ENCODE results near the gene IL37. TPM values are rescaled to one million over a fixed set of nuclear protein-coding genes. Genes with fewer than 3 reads are reported as not detected.
"Not testable (repeated sequence)": the region's sequence is repeated elsewhere in the genome, so short reads cannot be mapped to it uniquely, and the experiment has no call there.

Gene IL37
- total RNA-seq, 1 donor from 2014 or later: not detected

DNA sequence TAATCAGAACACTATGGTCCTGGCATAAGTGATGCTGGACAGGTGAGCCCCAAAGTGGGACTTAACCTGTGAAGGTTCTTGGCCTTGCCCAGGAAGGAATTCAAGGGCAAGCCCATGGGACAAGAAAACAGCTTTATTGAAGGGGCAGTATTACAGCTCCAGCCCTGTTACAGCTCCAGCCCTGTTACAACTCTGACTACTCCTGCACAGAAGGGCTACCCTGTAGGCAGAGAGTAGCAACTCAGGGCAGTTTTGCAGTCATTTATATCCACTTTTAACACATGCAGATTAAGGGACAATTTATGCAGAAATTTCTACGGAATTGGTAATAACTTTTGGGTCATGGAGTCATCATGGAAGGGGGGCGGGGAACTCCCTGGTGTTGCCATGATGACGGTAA is 15.7 kb downstream of the IL37 start:
- H3K27ac ChIP-seq (ENCODE audit: low read depth, low read length): no peak overlapping the region
- no peak overlapping the region for H3K4me3 ChIP-seq (ENCODE audit: insufficient read depth, low read depth, low read length)
- H3K79me2 ChIP-seq (ENCODE audit: insufficient read depth, low read length): no peaks in the 10 kb centered on the region
- H2AFZ ChIP-seq (ENCODE audit: low read depth, low read length): no peak overlapping the region
- no peak for DNase-seq (ENCODE audit: low read depth)
- no peak for TF ChIP-seq EZH2 (IDR thresholded peaks at IDR 0.05; ENCODE audit: insufficient read depth, low read length)
- TF ChIP-seq, protein P1, sequence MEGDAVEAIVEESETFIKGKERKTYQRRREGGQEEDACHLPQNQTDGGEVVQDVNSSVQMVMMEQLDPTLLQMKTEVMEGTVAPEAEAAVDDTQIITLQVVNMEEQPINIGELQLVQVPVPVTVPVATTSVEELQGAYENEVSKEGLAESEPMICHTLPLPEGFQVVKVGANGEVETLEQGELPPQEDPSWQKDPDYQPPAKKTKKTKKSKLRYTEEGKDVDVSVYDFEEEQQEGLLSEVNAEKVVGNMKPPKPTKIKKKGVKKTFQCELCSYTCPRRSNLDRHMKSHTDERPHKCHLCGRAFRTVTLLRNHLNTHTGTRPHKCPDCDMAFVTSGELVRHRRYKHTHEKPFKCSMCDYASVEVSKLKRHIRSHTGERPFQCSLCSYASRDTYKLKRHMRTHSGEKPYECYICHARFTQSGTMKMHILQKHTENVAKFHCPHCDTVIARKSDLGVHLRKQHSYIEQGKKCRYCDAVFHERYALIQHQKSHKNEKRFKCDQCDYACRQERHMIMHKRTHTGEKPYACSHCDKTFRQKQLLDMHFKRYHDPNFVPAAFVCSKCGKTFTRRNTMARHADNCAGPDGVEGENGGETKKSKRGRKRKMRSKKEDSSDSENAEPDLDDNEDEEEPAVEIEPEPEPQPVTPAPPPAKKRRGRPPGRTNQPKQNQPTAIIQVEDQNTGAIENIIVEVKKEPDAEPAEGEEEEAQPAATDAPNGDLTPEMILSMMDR (IDR thresholded peaks at IDR 0.05; ENCODE audit: insufficient read depth, low read depth, low read length): no peak
- Mint-ChIP-seq H3K4me1 (ENCODE audit: low read depth, unreplicated experiment) (no peaks in the 10 kb centered on the region), H3K27me3 (ENCODE audit: low read depth, unreplicated experiment) (peaks cover 22% of the 10 kb centered on the region), H3K4me3 (ENCODE audit: unreplicated experiment) (no peak overlapping the region), H3K27ac (ENCODE audit: unreplicated experiment) (no peak overlapping the region), H3K36me3 (ENCODE audit: low read depth, unreplicated experiment) (peaks cover 3% of the 10 kb centered on the region), H3K9me3 (ENCODE audit: unreplicated experiment) (no peaks in the 10 kb centered on the region)
- no peak overlapping the region for H3K4me2 ChIP-seq (ENCODE audit: low read length)
- H3K27me3 ChIP-seq (ENCODE audit: insufficient read depth, low read length): no peaks in the 10 kb centered on the region
- no peaks in the 10 kb centered on the region for H4K20me1 ChIP-seq (ENCODE audit: insufficient read depth, low read length)
- no peak overlapping the region for H3K9ac ChIP-seq (ENCODE audit: low read length)
- H3K9me3 ChIP-seq (ENCODE audit: insufficient read depth, low read depth, low read length): no peaks in the 10 kb centered on the region
- H3K4me1 ChIP-seq (ENCODE audit: insufficient read depth, low read length): no peaks in the 10 kb centered on the region
- no peak for FAIRE-seq
- H3K36me3 ChIP-seq (ENCODE audit: insufficient read depth, low read length): no peaks in the 10 kb centered on the region

DNA sequence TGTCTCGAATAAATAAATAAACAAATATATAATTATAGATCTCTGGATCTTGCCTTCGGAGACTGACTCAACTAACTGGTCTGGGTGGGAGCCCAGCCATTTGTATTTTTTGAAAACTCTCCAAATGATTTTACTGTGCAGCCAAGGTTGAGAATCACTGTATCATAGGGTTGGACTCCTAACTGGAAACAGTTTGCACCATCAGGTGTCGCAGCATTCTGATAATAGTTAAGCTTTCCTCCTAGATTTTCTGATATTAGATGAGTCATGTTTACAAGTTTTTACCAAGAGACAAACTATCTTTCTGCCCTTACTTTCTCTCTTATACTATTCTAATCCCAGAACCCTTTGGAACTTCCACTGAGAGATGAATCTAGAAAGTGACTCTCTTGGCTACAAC is 16.8 kb downstream of the IL37 start:
- no peaks in the 10 kb centered on the region for H3K4me1 Mint-ChIP-seq (ENCODE audit: low read depth, unreplicated experiment)
- Histone ChIP-seq H3K4me1 (ENCODE audit: insufficient read depth, low read length) (no peaks in the 10 kb centered on the region), H3K4me2 (ENCODE audit: low read length) (no peak overlapping the region), H3K36me3 (ENCODE audit: insufficient read depth, low read length) (no peaks in the 10 kb centered on the region), H3K4me3 (ENCODE audit: insufficient read depth, low read depth, low read length) (no peak overlapping the region), H4K20me1 (ENCODE audit: insufficient read depth, low read length) (no peaks in the 10 kb centered on the region), H3K79me2 (ENCODE audit: insufficient read depth, low read length) (no peaks in the 10 kb centered on the region), H3K27ac (ENCODE audit: low read depth, low read length) (no peak overlapping the region), H3K9me3 (ENCODE audit: insufficient read depth, low read depth, low read length) (no peaks in the 10 kb centered on the region), H3K27me3 (ENCODE audit: insufficient read depth, low read length) (no peaks in the 10 kb centered on the region), H2AFZ (ENCODE audit: low read depth, low read length) (no peak overlapping the region), H3K9ac (ENCODE audit: low read length) (no peak overlapping the region)
- DNase-seq (ENCODE audit: low read depth) (peak; percentile 29), FAIRE-seq (no peak)
- TF ChIP-seq, protein P1 (IDR thresholded peaks at IDR 0.05; ENCODE audit: insufficient read depth, low read depth, low read length): no peak
- TF ChIP-seq EZH2 (IDR thresholded peaks at IDR 0.05; ENCODE audit: insufficient read depth, low read length): no peak
- H3K27me3 Mint-ChIP-seq (ENCODE audit: low read depth, unreplicated experiment): peaks cover 29% of the 10 kb centered on the region
- H3K27ac Mint-ChIP-seq (ENCODE audit: unreplicated experiment): no peak overlapping the region
- no peaks in the 10 kb centered on the region for H3K9me3 Mint-ChIP-seq (ENCODE audit: unreplicated experiment)
- H3K36me3 Mint-ChIP-seq (ENCODE audit: low read depth, unreplicated experiment): peaks cover 3% of the 10 kb centered on the region
- no peak overlapping the region for H3K4me3 Mint-ChIP-seq (ENCODE audit: unreplicated experiment)

DNA sequence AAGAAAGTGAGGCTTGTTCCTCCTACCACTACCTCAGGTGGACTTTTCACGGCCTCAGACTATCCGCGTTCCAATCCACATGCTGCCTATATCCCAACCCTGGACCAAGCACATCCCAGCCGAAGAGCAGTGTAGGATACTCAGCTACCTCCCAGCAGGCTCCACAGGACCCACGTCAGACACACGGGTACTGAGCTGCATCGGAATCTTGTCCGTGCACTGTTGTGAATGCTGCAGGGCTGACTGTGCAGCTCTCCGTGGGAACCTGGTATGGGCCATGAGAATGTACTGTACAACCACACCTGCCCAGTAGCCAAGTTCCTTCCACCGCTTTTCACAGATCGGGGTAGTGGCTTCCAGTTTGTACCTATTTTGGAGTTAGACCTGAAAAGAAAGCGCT is 22.3 kb downstream of the IL37 start:
- Histone ChIP-seq H3K79me2 (ENCODE audit: insufficient read depth, low read length) (no peaks in the 10 kb centered on the region), H4K20me1 (ENCODE audit: insufficient read depth, low read length) (no peaks in the 10 kb centered on the region), H3K4me1 (ENCODE audit: insufficient read depth, low read length) (peaks cover 6% of the 10 kb centered on the region), H3K9ac (ENCODE audit: low read length) (no peak overlapping the region), H3K9me3 (ENCODE audit: insufficient read depth, low read depth, low read length) (no peaks in the 10 kb centered on the region), H2AFZ (ENCODE audit: low read depth, low read length) (no peak overlapping the region), H3K27ac (ENCODE audit: low read depth, low read length) (no peak overlapping the region), H3K36me3 (ENCODE audit: insufficient read depth, low read length) (no peaks in the 10 kb centered on the region), H3K4me2 (ENCODE audit: low read length) (no peak overlapping the region), H3K27me3 (ENCODE audit: insufficient read depth, low read length) (no peaks in the 10 kb centered on the region), H3K4me3 (ENCODE audit: insufficient read depth, low read depth, low read length) (no peak overlapping the region)
- H3K9me3 Mint-ChIP-seq (ENCODE audit: unreplicated experiment): no peaks in the 10 kb centered on the region
- no peak overlapping the region for H3K27ac Mint-ChIP-seq (ENCODE audit: unreplicated experiment)
- H3K4me1 Mint-ChIP-seq (ENCODE audit: low read depth, unreplicated experiment): peaks cover 5% of the 10 kb centered on the region
- TF ChIP-seq EZH2 (IDR thresholded peaks at IDR 0.05; ENCODE audit: insufficient read depth, low read length): no peak
- TF ChIP-seq, protein P1 (IDR thresholded peaks at IDR 0.05; ENCODE audit: insufficient read depth, low read depth, low read length): no peak
- no peak for DNase-seq (ENCODE audit: low read depth)
- H3K4me3 Mint-ChIP-seq (ENCODE audit: unreplicated experiment): no peak overlapping the region
- H3K36me3 Mint-ChIP-seq (ENCODE audit: low read depth, unreplicated experiment): peaks cover 3% of the 10 kb centered on the region
- no peak for FAIRE-seq
- peaks cover 44% of the 10 kb centered on the region for H3K27me3 Mint-ChIP-seq (ENCODE audit: low read depth, unreplicated experiment)

DNA sequence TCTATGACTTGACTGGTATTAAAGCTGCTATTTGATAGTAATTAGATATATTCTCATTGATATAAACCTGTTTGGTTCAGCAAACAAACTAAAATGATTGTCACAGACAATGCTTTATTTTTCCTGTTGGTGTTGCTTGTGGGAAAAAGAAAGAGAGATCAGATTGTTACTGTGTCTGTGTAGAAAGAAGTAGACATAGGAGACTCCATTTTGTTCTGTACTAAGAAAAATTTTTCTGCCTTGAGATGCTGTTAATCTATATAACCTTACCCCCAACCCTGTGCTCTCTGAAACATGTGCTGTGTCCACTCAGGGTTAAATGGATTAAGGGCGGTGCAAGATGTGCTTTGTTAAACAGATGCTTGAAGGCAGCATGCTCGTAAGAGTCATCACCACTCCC is 23.2 kb downstream of the IL37 start:
- H3K4me3 Mint-ChIP-seq (ENCODE audit: unreplicated experiment); H4K20me1 ChIP-seq (ENCODE audit: insufficient read depth, low read length); H3K4me3 ChIP-seq (ENCODE audit: insufficient read depth, low read depth, low read length); H3K27me3 ChIP-seq (ENCODE audit: insufficient read depth, low read length); H3K9me3 ChIP-seq (ENCODE audit: insufficient read depth, low read depth, low read length); DNase-seq (ENCODE audit: low read depth); H3K27ac Mint-ChIP-seq (ENCODE audit: unreplicated experiment); H2AFZ ChIP-seq (ENCODE audit: low read depth, low read length); H3K79me2 ChIP-seq (ENCODE audit: insufficient read depth, low read length); H3K4me1 Mint-ChIP-seq (ENCODE audit: low read depth, unreplicated experiment); H3K27ac ChIP-seq (ENCODE audit: low read depth, low read length); FAIRE-seq; H3K4me1 ChIP-seq (ENCODE audit: insufficient read depth, low read length); H3K36me3 ChIP-seq (ENCODE audit: insufficient read depth, low read length); H3K9me3 Mint-ChIP-seq (ENCODE audit: unreplicated experiment); H3K36me3 Mint-ChIP-seq (ENCODE audit: low read depth, unreplicated experiment); H3K4me2 ChIP-seq (ENCODE audit: low read length); H3K9ac ChIP-seq (ENCODE audit: low read length): not testable (repeated sequence)
- peaks cover 42% of the 10 kb centered on the region for H3K27me3 Mint-ChIP-seq (ENCODE audit: low read depth, unreplicated experiment)
